Endodermal cell (in vitro differentiated cells): ENCODE results near the gene UGT3A2. TPM values are rescaled to one million over a fixed set of nuclear protein-coding genes. Genes with fewer than 3 reads are reported as not detected.

Experiments
- DNase-seq: peaks from one replicate; pipeline ENCODE4 v3.0.0-alpha.2; 2017
- H3K27ac ChIP-seq: 2 replicates; pipeline ENCODE4 v1.5.1; 2013; ENCODE audit warnings: mild to moderate bottlenecking, low read depth, low read length, moderate library complexity
- H3K27me3 ChIP-seq: 2 replicates; pipeline ENCODE4 v1.6.1; 2013; ENCODE audit warnings: mild to moderate bottlenecking, low read length, moderate library complexity; ENCODE audit not compliant: insufficient read depth, control insufficient read depth, poor library complexity, severe bottlenecking
- H3K36me3 ChIP-seq: 2 replicates; pipeline ENCODE4 v1.7.0; 2013; ENCODE audit warnings: mild to moderate bottlenecking, low read length, moderate library complexity; ENCODE audit not compliant: control insufficient read depth, insufficient read depth
- H3K4me1 ChIP-seq: one replicate; pipeline ENCODE4 v1.7.0; 2013; ENCODE audit warnings: low read length; ENCODE audit not compliant: control insufficient read depth, insufficient read depth
- H3K4me3 ChIP-seq: 2 replicates; pipeline ENCODE4 v1.5.1; 2013; ENCODE audit warnings: mild to moderate bottlenecking, low read length, moderate library complexity
- H3K9ac ChIP-seq: 2 replicates; pipeline ENCODE4 v1.6.1; 2013; ENCODE audit warnings: mild to moderate bottlenecking, low read length, moderate library complexity; ENCODE audit not compliant: poor library complexity, severe bottlenecking; ENCODE audit errors: extremely low read depth
- H3K9me3 ChIP-seq: 2 replicates; pipeline ENCODE4 v1.6.1; 2013; ENCODE audit warnings: mild to moderate bottlenecking, low read length, moderate library complexity; ENCODE audit not compliant: control insufficient read depth
- H3K27ac Mint-ChIP-seq: 2 replicates; pipeline ENCODE4 v1.8.0; 2020; ENCODE audit warnings: mixed read lengths
- H3K27me3 Mint-ChIP-seq: 2 replicates; pipeline ENCODE4 v1.8.0; 2021; ENCODE audit warnings: mild to moderate bottlenecking, mixed read lengths; ENCODE audit not compliant: insufficient read depth
- H3K36me3 Mint-ChIP-seq: 2 replicates; pipeline ENCODE4 v1.8.0; 2020; ENCODE audit warnings: low read depth, mixed read lengths
- H3K4me1 Mint-ChIP-seq: 2 replicates; pipeline ENCODE4 v1.8.0; 2020; ENCODE audit warnings: mixed read lengths
- H3K4me3 Mint-ChIP-seq: 2 replicates; pipeline ENCODE4 v1.8.0; 2020; ENCODE audit warnings: mild to moderate bottlenecking, moderate library complexity, mixed read lengths
- H3K9me3 Mint-ChIP-seq: 2 replicates; pipeline ENCODE4 v1.8.0; 2020; ENCODE audit warnings: mild to moderate bottlenecking, mixed read lengths
- WGBS, 2 experiments: methylation state at CpG; one replicate each; pipeline versions ENCODE4 v1.1.5 to v1.1.7; 2013; ENCODE audit warnings: missing lambda C conversion rate in 2 of 2, mixed read lengths in 1 of 2; ENCODE audit not compliant: insufficient coverage in 1 of 2, insufficient read length in 1 of 2; 5-methylcytosine and 5-hydroxymethylcytosine counted together
- total RNA-seq, 2 donors: library from RNA; stranded (reverse); fragmentation: NEBNext Ultra II Directional in 1 of 2; extraction: Animal tissue kit (Norgen Biotek cat#: 25700) in 1 of 2; gene quantifications; 2 replicates in 1 of 2; 3 replicates in 1 of 2; pipeline ENCODE4 v1.2.1, GENCODE V29; 2021
- TF ChIP-seq, protein P1 (sequence below): fragments of 200-600 bp; sonication (generic); conservative IDR thresholded peaks from 2 replicates; pipeline ENCODE4 v1.5.0; 2021; ENCODE audit warnings: antibody characterized with exemption, mild to moderate bottlenecking

The UGT3A2 gene
- total RNA-seq, 2 donors from 2014 or later = 15.5 to 25.3 TPM

DNA sequence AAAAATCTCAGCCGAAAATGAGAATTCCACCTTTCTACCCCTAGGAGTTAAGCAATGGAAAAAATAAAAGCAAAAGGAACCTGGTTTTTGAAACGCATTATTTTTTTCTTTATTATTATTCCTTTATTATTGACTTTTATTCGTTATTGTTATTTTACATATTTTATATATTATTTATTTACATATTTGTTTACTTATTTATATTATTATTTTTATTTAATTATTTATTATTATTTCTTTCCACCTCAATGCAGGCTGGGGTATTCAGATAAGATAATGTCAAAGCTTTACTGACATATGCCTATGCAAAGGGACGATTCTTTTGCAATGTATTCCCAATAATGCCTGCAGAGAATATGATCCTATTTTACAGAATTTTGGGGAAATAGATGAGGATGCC is 16.7 kb downstream of the UGT3A2 start:
- 89 to 90% methylated on average over 1 to 2 of the region's 4 CpGs for WGBS, 2 experiments
- DNase-seq = no peak
- H3K36me3 ChIP-seq = peaks cover 4% of the 10 kb centered on the region
- H3K27me3 ChIP-seq = no peaks in the 10 kb centered on the region
- H3K9me3 ChIP-seq = no peaks in the 10 kb centered on the region
- no peaks in the 10 kb centered on the region for H3K4me1 ChIP-seq
- H3K9ac ChIP-seq = no peak overlapping the region
- H3K27ac Mint-ChIP-seq = no peak overlapping the region
- H3K27me3 Mint-ChIP-seq = no peaks in the 10 kb centered on the region
- H3K4me3 Mint-ChIP-seq = no peak overlapping the region
- peaks cover 2% of the 10 kb centered on the region for H3K36me3 Mint-ChIP-seq
- H3K9me3 Mint-ChIP-seq = no peaks in the 10 kb centered on the region
- no peak overlapping the region for H3K4me3 ChIP-seq
- TF ChIP-seq, protein P1, sequence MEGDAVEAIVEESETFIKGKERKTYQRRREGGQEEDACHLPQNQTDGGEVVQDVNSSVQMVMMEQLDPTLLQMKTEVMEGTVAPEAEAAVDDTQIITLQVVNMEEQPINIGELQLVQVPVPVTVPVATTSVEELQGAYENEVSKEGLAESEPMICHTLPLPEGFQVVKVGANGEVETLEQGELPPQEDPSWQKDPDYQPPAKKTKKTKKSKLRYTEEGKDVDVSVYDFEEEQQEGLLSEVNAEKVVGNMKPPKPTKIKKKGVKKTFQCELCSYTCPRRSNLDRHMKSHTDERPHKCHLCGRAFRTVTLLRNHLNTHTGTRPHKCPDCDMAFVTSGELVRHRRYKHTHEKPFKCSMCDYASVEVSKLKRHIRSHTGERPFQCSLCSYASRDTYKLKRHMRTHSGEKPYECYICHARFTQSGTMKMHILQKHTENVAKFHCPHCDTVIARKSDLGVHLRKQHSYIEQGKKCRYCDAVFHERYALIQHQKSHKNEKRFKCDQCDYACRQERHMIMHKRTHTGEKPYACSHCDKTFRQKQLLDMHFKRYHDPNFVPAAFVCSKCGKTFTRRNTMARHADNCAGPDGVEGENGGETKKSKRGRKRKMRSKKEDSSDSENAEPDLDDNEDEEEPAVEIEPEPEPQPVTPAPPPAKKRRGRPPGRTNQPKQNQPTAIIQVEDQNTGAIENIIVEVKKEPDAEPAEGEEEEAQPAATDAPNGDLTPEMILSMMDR = no peak
- no peak overlapping the region for H3K27ac ChIP-seq
- peaks cover 2% of the 10 kb centered on the region for H3K4me1 Mint-ChIP-seq

- Histone ChIP-seq H3K27me3 (no peaks in the 10 kb centered on the region), H3K27ac (no peak overlapping the region), H3K9me3 (no peaks in the 10 kb centered on the region), H3K36me3 (peaks cover 4% of the 10 kb centered on the region), H3K4me1 (no peaks in the 10 kb centered on the region), H3K9ac (no peak overlapping the region), H3K4me3 (no peak overlapping the region)
- Mint-ChIP-seq H3K27me3 (no peaks in the 10 kb centered on the region), H3K36me3 (peaks cover 2% of the 10 kb centered on the region), H3K4me1 (peaks cover 2% of the 10 kb centered on the region), H3K9me3 (no peaks in the 10 kb centered on the region), H3K27ac (no peak overlapping the region), H3K4me3 (no peak overlapping the region)
- 74 to 89% methylated on average over 2 to 3 of the region's 3 CpGs for WGBS, 2 experiments
- TF ChIP-seq, protein P1 = no peak
- DNase-seq = no peak
Observed at GRCh38 chr5:36047384-36048160, 19.1 kb downstream of the UGT3A2 start.

GRCh38 chr5:36045895-36046294 is 20.8 kb downstream of the UGT3A2 start:
- no peak overlapping the region for H3K4me3 Mint-ChIP-seq
- Histone ChIP-seq H3K27me3 (no peaks in the 10 kb centered on the region), H3K4me3 (no peak overlapping the region), H3K9ac (no peak overlapping the region), H3K4me1 (peaks cover 9% of the 10 kb centered on the region), H3K27ac (no peak overlapping the region), H3K36me3 (peaks cover 4% of the 10 kb centered on the region), H3K9me3 (no peaks in the 10 kb centered on the region)
- H3K27ac Mint-ChIP-seq = no peak overlapping the region
- no peak for DNase-seq
- peaks cover 9% of the 10 kb centered on the region for H3K4me1 Mint-ChIP-seq
- 92% methylated on average over 3 of the region's 3 CpGs; no CpG with 5 or more reads in 1 of the 2 experiments for WGBS, 2 experiments
- no peaks in the 10 kb centered on the region for H3K9me3 Mint-ChIP-seq
- H3K36me3 Mint-ChIP-seq = no peaks in the 10 kb centered on the region
- TF ChIP-seq, protein P1 = no peak
- H3K27me3 Mint-ChIP-seq = no peaks in the 10 kb centered on the region
